Cerebellar nuclear complex (tissue), 1 donor: ENCODE measurements around the gene SHROOM1.

Experiments used
- DNase-seq, 2 experiments: peaks; one replicate each; lab custom pipeline; 2025; lab: John Stamatoyannopoulos, UW

Gene SHROOM1

GRCh38 chr5:132776938-132777208, 53.6 kb downstream of the SHROOM1 start:
- no peak for DNase-seq

- DNase-seq = no peak
These were observed 54.1 kb downstream of the SHROOM1 start for GRCh38 chr5:132776131-132776937.

- DNase-seq = peak in 1 of 2 experiments; percentile 19
These were observed 54.9 kb downstream of the SHROOM1 start for GRCh38 chr5:132775476-132775961.

GRCh38 chr5:132774896-132775295, 55.6 kb downstream of the SHROOM1 start:
- DNase-seq = no peak

- no peak for DNase-seq
These were observed 56.0 kb downstream of the SHROOM1 start for GRCh38 chr5:132774406-132774805.

- no peak for DNase-seq
These were observed 56.7 kb downstream of the SHROOM1 start for GRCh38 chr5:132773601-132774355.

- DNase-seq = no peak
These were observed 57.3 kb downstream of the SHROOM1 start for GRCh38 chr5:132773114-132773513.

GRCh38 chr5:132772291-132773070, 58.0 kb downstream of the SHROOM1 start:
- no peak for DNase-seq
